GM19035 (cell line): Measurements from ENCODE around the gene SAMMSON.

Source experiments
- ATAC-seq: cut with Tn5 transposase; IDR thresholded peaks from one replicate; pipeline ENCODE4 v1.9.1; 2021; ENCODE audit not compliant: unreplicated experiment

Gene SAMMSON

GRCh38 chr3:70010346-70010745 lies 10.8 kb downstream of the SAMMSON start:
- ATAC-seq = no peak

- no peak for ATAC-seq
Observed at GRCh38 chr3:70011582-70011981, 12.0 kb downstream of the SAMMSON start.

- no peak for ATAC-seq
Observed at GRCh38 chr3:70020906-70021660, 21.6 kb downstream of the SAMMSON start.

- ATAC-seq = no peak
Observed at GRCh38 chr3:70028361-70028760, 28.8 kb downstream of the SAMMSON start.

GRCh38 chr3:70038693-70039092 lies 39.2 kb downstream of the SAMMSON start:
- no peak for ATAC-seq

- ATAC-seq = no peak
Observed at GRCh38 chr3:70040386-70040785, 40.9 kb downstream of the SAMMSON start.

- ATAC-seq = no peak
Observed at GRCh38 chr3:70042641-70043040, 43.1 kb downstream of the SAMMSON start.

GRCh38 chr3:70049761-70050160 lies 50.2 kb downstream of the SAMMSON start:
- ATAC-seq = no peak

- no peak for ATAC-seq
Observed at GRCh38 chr3:70053293-70053692, 53.8 kb downstream of the SAMMSON start.

GRCh38 chr3:70056081-70056480 lies 56.5 kb downstream of the SAMMSON start:
- no peak for ATAC-seq

GRCh38 chr3:70057426-70057825 lies 57.9 kb downstream of the SAMMSON start:
- ATAC-seq = no peak

- no peak for ATAC-seq
Observed at GRCh38 chr3:70061096-70061495, 61.6 kb downstream of the SAMMSON start.

- peak; percentile 56 for ATAC-seq
Observed at GRCh38 chr3:70064194-70064779, 64.8 kb downstream of the SAMMSON start.

- ATAC-seq = no peak
Observed at GRCh38 chr3:70065696-70066253, 66.2 kb downstream of the SAMMSON start.

GRCh38 chr3:70067860-70068521 lies 68.5 kb downstream of the SAMMSON start:
- no peak for ATAC-seq

GRCh38 chr3:70069557-70069956 lies 70.0 kb downstream of the SAMMSON start:
- no peak for ATAC-seq

- no peak for ATAC-seq
Observed at GRCh38 chr3:70071138-70071537, 71.6 kb downstream of the SAMMSON start.

- ATAC-seq = no peak
Observed at GRCh38 chr3:70072180-70072579, 72.6 kb downstream of the SAMMSON start.

GRCh38 chr3:70072754-70073153 lies 73.2 kb downstream of the SAMMSON start:
- no peak for ATAC-seq

- no peak for ATAC-seq
Observed at GRCh38 chr3:70075101-70075500, 75.6 kb downstream of the SAMMSON start.

GRCh38 chr3:70076396-70076795 lies 76.9 kb downstream of the SAMMSON start:
- no peak for ATAC-seq

GRCh38 chr3:70078778-70079177 lies 79.2 kb downstream of the SAMMSON start:
- no peak for ATAC-seq
